ENCODE results near the gene TXNDC11.
A peak's percentile ranks its signal among the peaks of the same experiment; 100 is the strongest.

DNA sequence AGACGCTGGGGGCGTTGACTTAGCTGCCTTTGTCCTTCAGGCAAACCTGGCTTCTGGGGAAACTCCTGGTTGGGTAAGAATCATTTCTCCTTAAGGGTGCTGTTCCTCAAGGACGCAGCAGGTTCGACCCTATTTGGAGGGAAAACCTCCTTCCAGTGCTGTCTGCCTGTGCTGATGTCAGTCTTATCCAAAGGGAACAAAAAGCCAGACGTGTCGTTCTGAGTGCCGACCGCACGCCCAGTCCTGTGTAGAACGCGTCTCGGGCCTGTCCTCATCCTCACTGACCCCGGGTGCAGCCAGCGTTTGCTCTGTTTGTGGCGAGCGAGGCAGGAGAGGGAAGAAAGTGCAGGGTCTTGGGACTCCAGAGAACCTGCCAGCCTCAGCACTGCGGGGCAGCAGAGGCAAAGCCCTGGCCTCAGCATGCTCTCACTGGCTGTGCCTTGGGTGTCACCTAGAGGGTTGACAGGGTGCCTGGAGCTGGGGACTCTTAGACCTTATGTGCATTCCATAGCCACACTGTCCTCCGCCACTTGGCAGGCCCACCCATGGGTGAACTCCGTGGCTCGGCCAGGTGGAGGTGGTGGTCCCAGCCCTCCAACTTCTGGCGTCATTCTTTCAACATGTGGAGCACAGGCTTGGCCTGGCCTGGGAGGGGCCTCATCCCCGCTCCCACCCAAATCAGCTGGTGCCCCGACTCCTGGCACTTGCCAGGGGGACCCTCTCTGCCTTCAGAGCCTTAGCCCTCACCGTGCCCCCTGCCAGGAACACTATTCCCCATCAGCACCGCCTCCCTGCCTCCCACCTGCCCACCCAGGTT, 68.4 kb downstream of the TXNDC11 start:
- TF ChIP-seq TAF7 (tag; IDR thresholded peaks at IDR 0.05) = no peak
- no peak for TF ChIP-seq HINFP (tag; conservative IDR thresholded peaks at IDR 0.05; ENCODE audit: low read depth)
- no peak for TF ChIP-seq EZH2 (IDR thresholded peaks at IDR 0.05; ENCODE audit: borderline replicate concordance, low read depth, low read length)
- peak in 2 of 3 experiments; percentile 25 to 58; a peak in 3 of 6 replicates for TF ChIP-seq CTCF (IDR thresholded peaks at IDR 0.05 in 2 of 3, conservative IDR thresholded peaks at IDR 0.05 in 1 of 3; ENCODE audit: insufficient read depth in 2 of 3, low read depth in 1 of 3, low read length in 3 of 3)
- TF ChIP-seq WHSC1 (IDR thresholded peaks at IDR 0.05; ENCODE audit: low read length) = no peak
- TF ChIP-seq RBM25 (IDR thresholded peaks at IDR 0.05; ENCODE audit: low read depth, low read length, severe bottlenecking) = no peak
- TF ChIP-seq SRF (CRISPR knock-in tag; IDR thresholded peaks at IDR 0.05) = no peak
- TF ChIP-seq MNT (conservative IDR thresholded peaks at IDR 0.05) = no peak
- no peak for TF ChIP-seq NRF1 (conservative IDR thresholded peaks at IDR 0.05 in 1 of 2, IDR thresholded peaks at IDR 0.05 in 1 of 2)
